ENCODE measurements around the gene TREH.

- TF ChIP-seq, protein P1, sequence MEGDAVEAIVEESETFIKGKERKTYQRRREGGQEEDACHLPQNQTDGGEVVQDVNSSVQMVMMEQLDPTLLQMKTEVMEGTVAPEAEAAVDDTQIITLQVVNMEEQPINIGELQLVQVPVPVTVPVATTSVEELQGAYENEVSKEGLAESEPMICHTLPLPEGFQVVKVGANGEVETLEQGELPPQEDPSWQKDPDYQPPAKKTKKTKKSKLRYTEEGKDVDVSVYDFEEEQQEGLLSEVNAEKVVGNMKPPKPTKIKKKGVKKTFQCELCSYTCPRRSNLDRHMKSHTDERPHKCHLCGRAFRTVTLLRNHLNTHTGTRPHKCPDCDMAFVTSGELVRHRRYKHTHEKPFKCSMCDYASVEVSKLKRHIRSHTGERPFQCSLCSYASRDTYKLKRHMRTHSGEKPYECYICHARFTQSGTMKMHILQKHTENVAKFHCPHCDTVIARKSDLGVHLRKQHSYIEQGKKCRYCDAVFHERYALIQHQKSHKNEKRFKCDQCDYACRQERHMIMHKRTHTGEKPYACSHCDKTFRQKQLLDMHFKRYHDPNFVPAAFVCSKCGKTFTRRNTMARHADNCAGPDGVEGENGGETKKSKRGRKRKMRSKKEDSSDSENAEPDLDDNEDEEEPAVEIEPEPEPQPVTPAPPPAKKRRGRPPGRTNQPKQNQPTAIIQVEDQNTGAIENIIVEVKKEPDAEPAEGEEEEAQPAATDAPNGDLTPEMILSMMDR (IDR thresholded peaks at IDR 0.05), result no peak
- TF ChIP-seq EP300 (IDR thresholded peaks at IDR 0.05), result no peak
- no peak for TF ChIP-seq POLR2AphosphoS5 (IDR thresholded peaks at IDR 0.05)
Observed at GRCh38 chr11:118703563-118704106, 24.2 kb upstream of the TREH start.

Measured in stomach (tissue), 4 donors.